OCI-LY3 (cell line): Measurements from ENCODE around the gene ATRX.

ENCODE experiments used
- H2AFZ ChIP-seq: fragments of 200-600, 300-600 bp; shearing (Covaris generic); 2 replicates; pipeline ENCODE4 v1.6.0; 2014; ENCODE audit warnings: antibody characterized with exemption, low read depth, low read length
- H3K27ac ChIP-seq: fragments of 200-600, 300-600 bp; sonication (generic); 2 replicates; pipeline ENCODE4 v1.5.1; 2014; ENCODE audit warnings: mild to moderate bottlenecking, low read length, moderate library complexity, mixed read lengths
- H3K27me3 ChIP-seq: fragments of 200-600, 300-600 bp; sonication (generic); 2 replicates; pipeline ENCODE4 v1.6.1; 2014; ENCODE audit warnings: low read depth, low read length, mixed read lengths
- H3K36me3 ChIP-seq: fragments of 200-600, 300-600 bp; sonication (generic); replicated peaks from 2 replicates; pipeline ENCODE3; 2014; ENCODE audit warnings: low read depth, low read length, mixed read lengths
- H3K4me1 ChIP-seq: fragments of 300-600, 200-600 bp; sonication (generic); 2 replicates; pipeline ENCODE4 v1.6.1; 2014; ENCODE audit warnings: low read length, mixed read lengths
- H3K4me2 ChIP-seq: fragments of 200-600, 300-600 bp; sonication (generic); 2 replicates; pipeline ENCODE4 v1.6.1; 2014; ENCODE audit warnings: low read length, mixed read lengths
- H3K4me3 ChIP-seq: fragments of 300-600, 200-600 bp; sonication (generic); 2 replicates; pipeline ENCODE4 v1.5.1; 2014; ENCODE audit warnings: antibody characterized with exemption, mild to moderate bottlenecking, low read length, moderate library complexity
- H3K79me2 ChIP-seq: fragments of 300-600, 200-600 bp; shearing (Covaris generic); 2 replicates; pipeline ENCODE4 v1.6.1; 2014; ENCODE audit warnings: mild to moderate bottlenecking, low read length, mixed read lengths
- H3K9ac ChIP-seq: fragments of 300-600, 200-600 bp; shearing (Covaris generic); 2 replicates; pipeline ENCODE4 v1.6.0; 2014; ENCODE audit warnings: mild to moderate bottlenecking, low read length, moderate library complexity
- H3K9me3 ChIP-seq: fragments of 200-600, 300-600 bp; shearing (Covaris generic); 2 replicates; pipeline ENCODE4 v1.6.1; 2014; ENCODE audit warnings: low read length, mixed read lengths; ENCODE audit not compliant: insufficient read depth
- H4K20me1 ChIP-seq: fragments of 200-600, 300-600 bp; sonication (generic); 2 replicates; pipeline ENCODE4 v1.6.1; 2016; ENCODE audit warnings: low read length, mixed read lengths; ENCODE audit not compliant: insufficient read depth
- CTCF ChIP-seq: fragments of 200-600, 300-600 bp; sonication (generic); IDR thresholded peaks from 2 replicates; pipeline ENCODE4 v1.5.1; 2014; ENCODE audit warnings: antibody characterized with exemption, low read length, low read depth
- EZH2phosphoT487 ChIP-seq: fragments of 200-600 bp; shearing (Covaris generic); IDR thresholded peaks from 2 replicates; pipeline ENCODE4 v1.6.1; 2018; ENCODE audit warnings: antibody characterized with exemption, mixed run types, low read depth

Gene ATRX

GRCh38 chrX:77493677-77494553, 292.1 kb downstream of the ATRX start:
- no peak overlapping the region for H3K9ac ChIP-seq
- H4K20me1 ChIP-seq, result no peaks in the 10 kb centered on the region
- H3K27ac ChIP-seq, result no peak overlapping the region
- no peak for TF ChIP-seq EZH2phosphoT487
- TF ChIP-seq CTCF, result no peak
- no peaks in the 10 kb centered on the region for H3K36me3 ChIP-seq
- no peaks in the 10 kb centered on the region for H3K27me3 ChIP-seq
- no peak overlapping the region for H3K4me2 ChIP-seq
- no peak overlapping the region for H2AFZ ChIP-seq
- no peaks in the 10 kb centered on the region for H3K4me1 ChIP-seq
- no peaks in the 10 kb centered on the region for H3K79me2 ChIP-seq
- no peak overlapping the region for H3K4me3 ChIP-seq
- H3K9me3 ChIP-seq, result no peaks in the 10 kb centered on the region

GRCh38 chrX:77484045-77484444, 302.0 kb downstream of the ATRX start:
- TF ChIP-seq EZH2phosphoT487, result no peak
- TF ChIP-seq CTCF, result no peak
- no peaks in the 10 kb centered on the region for H3K4me1 ChIP-seq
- no peak overlapping the region for H3K4me2 ChIP-seq
- no peaks in the 10 kb centered on the region for H3K9me3 ChIP-seq
- no peak overlapping the region for H2AFZ ChIP-seq
- H4K20me1 ChIP-seq, result no peaks in the 10 kb centered on the region
- no peak overlapping the region for H3K9ac ChIP-seq
- no peak overlapping the region for H3K27ac ChIP-seq
- no peaks in the 10 kb centered on the region for H3K36me3 ChIP-seq
- no peak overlapping the region for H3K4me3 ChIP-seq
- no peaks in the 10 kb centered on the region for H3K27me3 ChIP-seq
- no peaks in the 10 kb centered on the region for H3K79me2 ChIP-seq

- H3K9ac ChIP-seq, result no peak overlapping the region
- no peaks in the 10 kb centered on the region for H4K20me1 ChIP-seq
- TF ChIP-seq CTCF, result no peak
- TF ChIP-seq EZH2phosphoT487, result no peak
- H3K79me2 ChIP-seq, result no peaks in the 10 kb centered on the region
- H3K4me3 ChIP-seq, result no peak overlapping the region
- H3K27ac ChIP-seq, result no peak overlapping the region
- no peak overlapping the region for H2AFZ ChIP-seq
- no peaks in the 10 kb centered on the region for H3K36me3 ChIP-seq
- H3K27me3 ChIP-seq, result no peaks in the 10 kb centered on the region
- peaks cover 33% of the 10 kb centered on the region for H3K4me1 ChIP-seq
- no peaks in the 10 kb centered on the region for H3K9me3 ChIP-seq
- no peak overlapping the region for H3K4me2 ChIP-seq
Observed at GRCh38 chrX:77455437-77455836, 330.6 kb downstream of the ATRX start.
